DND-41 (cell line): Measurements from ENCODE around the gene LRRN4.

Source experiments
- EZH2 ChIP-seq: IDR thresholded peaks from 3 replicates; pipeline ENCODE4 v1.6.1; 2012; ENCODE audit warnings: borderline replicate concordance, low read depth, mild to moderate bottlenecking, moderate library complexity, low read length, inconsistent platforms; ENCODE audit not compliant: severe bottlenecking
- TF ChIP-seq, protein P1 (sequence below): IDR thresholded peaks from 2 replicates; pipeline ENCODE4 v1.5.1; 2012; ENCODE audit warnings: borderline replicate concordance, low read length, moderate library complexity, mild to moderate bottlenecking; ENCODE audit not compliant: poor library complexity, severe bottlenecking; ENCODE audit errors: extremely low read depth

DNA sequence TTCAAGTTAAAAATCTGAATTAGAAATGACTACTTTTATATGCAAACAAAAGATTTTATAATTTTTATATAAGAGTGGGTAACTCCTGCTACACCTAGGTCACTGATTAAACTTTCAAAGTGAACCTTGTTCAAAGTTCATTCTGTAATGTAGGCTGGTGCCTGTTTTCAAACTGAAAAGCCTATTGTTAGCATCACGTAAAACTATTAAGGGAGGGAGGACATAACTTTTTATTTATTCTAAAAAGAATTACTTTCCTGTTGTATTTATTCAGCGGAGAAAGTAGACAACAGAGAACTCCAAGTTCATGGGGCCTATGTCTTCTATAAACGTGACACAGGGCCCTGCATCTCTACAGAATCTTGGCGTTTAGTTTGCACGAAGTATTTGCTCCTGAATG, 41.5 kb upstream of the LRRN4 start:
- TF ChIP-seq, protein P1, sequence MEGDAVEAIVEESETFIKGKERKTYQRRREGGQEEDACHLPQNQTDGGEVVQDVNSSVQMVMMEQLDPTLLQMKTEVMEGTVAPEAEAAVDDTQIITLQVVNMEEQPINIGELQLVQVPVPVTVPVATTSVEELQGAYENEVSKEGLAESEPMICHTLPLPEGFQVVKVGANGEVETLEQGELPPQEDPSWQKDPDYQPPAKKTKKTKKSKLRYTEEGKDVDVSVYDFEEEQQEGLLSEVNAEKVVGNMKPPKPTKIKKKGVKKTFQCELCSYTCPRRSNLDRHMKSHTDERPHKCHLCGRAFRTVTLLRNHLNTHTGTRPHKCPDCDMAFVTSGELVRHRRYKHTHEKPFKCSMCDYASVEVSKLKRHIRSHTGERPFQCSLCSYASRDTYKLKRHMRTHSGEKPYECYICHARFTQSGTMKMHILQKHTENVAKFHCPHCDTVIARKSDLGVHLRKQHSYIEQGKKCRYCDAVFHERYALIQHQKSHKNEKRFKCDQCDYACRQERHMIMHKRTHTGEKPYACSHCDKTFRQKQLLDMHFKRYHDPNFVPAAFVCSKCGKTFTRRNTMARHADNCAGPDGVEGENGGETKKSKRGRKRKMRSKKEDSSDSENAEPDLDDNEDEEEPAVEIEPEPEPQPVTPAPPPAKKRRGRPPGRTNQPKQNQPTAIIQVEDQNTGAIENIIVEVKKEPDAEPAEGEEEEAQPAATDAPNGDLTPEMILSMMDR: no peak
- no peak for TF ChIP-seq EZH2
